ENCODE data around the gene CLDN11.

DNA sequence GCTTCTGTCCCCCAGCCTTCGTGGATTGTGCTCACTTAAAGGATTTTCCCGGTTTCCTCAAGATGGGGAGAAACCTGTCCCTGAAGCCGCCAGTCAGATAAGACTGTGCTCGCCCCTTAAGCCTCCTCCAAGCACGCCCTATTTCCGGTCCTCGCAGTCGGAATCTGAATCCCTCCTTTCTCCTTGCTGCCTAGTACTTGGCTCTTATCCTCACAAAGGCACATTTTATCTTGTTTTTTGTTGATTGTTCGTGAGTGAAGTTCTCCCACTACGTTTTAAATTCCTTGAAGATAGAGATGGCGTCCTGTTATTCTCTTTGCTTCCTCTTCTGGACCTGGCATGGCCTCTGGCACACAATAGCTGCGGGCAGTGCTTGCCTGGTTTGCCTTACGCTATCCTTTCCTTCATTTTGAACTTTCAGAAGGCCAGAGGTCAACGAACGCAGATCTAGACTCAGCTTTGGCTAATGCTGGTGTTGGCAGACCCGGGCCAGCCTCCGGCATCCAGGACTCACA is 1.7 kb downstream of the CLDN11 start:
- no peak for TF ChIP-seq POLR2A (IDR thresholded peaks at IDR 0.05)
- TF ChIP-seq, protein P1, sequence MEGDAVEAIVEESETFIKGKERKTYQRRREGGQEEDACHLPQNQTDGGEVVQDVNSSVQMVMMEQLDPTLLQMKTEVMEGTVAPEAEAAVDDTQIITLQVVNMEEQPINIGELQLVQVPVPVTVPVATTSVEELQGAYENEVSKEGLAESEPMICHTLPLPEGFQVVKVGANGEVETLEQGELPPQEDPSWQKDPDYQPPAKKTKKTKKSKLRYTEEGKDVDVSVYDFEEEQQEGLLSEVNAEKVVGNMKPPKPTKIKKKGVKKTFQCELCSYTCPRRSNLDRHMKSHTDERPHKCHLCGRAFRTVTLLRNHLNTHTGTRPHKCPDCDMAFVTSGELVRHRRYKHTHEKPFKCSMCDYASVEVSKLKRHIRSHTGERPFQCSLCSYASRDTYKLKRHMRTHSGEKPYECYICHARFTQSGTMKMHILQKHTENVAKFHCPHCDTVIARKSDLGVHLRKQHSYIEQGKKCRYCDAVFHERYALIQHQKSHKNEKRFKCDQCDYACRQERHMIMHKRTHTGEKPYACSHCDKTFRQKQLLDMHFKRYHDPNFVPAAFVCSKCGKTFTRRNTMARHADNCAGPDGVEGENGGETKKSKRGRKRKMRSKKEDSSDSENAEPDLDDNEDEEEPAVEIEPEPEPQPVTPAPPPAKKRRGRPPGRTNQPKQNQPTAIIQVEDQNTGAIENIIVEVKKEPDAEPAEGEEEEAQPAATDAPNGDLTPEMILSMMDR (IDR thresholded peaks at IDR 0.05): no peak

Data from right lobe of liver (tissue), 4 donors.